Nucleus accumbens (tissue), 56 donors: Measurements from ENCODE around the gene OR10K1.
A peak's percentile ranks its signal among the peaks of the same experiment; 100 is the strongest.
"Not testable (repeated sequence)": the region's sequence is repeated elsewhere in the genome, so short reads cannot be mapped to it uniquely, and the experiment has no call there.

Source experiments
- DNase-seq, 56 donors: peaks; one replicate each; lab custom pipeline; 2025; lab: John Stamatoyannopoulos, UW

The OR10K1 gene, protein sequence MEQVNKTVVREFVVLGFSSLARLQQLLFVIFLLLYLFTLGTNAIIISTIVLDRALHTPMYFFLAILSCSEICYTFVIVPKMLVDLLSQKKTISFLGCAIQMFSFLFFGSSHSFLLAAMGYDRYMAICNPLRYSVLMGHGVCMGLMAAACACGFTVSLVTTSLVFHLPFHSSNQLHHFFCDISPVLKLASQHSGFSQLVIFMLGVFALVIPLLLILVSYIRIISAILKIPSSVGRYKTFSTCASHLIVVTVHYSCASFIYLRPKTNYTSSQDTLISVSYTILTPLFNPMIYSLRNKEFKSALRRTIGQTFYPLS

GRCh38 chr1:158461534-158461933 is at the start of gene OR10K1:
OR10K1 (plus strand) TSS chr1:158461834; CDS start chr1:158465562, 3,728 bp downstream.
- DNase-seq, result no peak

DNA sequence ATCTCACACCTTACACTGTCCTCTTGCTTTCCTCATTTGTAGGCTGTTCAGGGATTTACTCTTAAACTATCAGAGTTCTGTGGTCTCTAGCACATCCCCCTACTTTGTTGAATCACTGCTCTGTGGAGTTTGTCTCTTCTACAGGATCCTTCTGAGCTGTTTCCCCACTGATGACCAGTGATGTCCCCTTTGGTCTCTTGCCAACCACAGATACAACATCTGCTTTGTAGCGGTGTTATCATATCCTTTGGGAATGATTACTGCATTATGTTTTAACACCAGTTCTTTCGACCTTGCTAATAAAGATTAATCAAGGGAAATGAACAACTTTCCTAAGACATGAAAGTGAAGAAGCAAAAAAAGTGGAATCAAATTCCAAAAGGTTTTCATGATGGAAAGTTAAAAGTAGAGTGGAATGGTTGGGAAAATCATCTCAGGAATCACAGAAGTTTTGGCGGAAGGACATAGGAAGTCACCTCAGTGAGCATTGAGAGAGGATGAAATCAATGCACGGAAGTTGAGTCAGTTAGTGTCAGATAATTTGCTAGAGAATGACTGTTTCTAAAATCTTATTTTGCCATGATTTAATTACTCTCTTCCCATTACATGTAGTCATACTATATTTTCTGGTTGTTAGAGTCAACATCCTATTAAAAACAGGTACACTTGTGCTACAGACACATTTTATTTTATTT is 46.8 kb upstream of the OR10K1 start:
- no peak for DNase-seq

- DNase-seq, result no peak
Measured at GRCh38 chr1:158417586-158417985, 44.0 kb upstream of the OR10K1 start.

- DNase-seq, result no peak
Measured at GRCh38 chr1:158422212-158422611, 39.4 kb upstream of the OR10K1 start.

- no peak for DNase-seq
Measured at GRCh38 chr1:158425027-158425426, 36.6 kb upstream of the OR10K1 start.

DNA sequence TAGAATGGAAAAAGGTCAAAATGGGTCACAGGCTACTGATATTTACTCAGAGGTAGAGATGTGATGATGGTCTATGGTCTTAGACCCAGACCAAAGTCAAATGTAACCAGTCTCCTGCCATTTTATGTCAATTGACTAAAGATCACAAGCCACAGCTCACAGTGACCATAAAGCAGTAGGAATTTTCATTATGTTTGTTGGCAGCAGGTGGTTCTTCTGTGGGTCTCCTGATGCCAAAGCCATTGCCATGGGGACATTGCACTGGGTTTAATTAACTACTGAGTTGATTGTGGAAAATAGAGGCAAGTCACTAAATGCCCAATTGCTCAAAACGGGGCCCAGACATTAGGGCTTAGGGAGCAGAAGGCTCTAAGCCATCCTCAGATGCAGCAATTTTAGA is 35.5 kb upstream of the OR10K1 start, which contains the start of gene OR10K2:
Gene OR10K2, minus strand, starts transcription at position 101 of the 400 bp plus-strand sequence. CDS start 5,371 bp downstream, outside the sequence.
- DNase-seq, result no peak

DNA sequence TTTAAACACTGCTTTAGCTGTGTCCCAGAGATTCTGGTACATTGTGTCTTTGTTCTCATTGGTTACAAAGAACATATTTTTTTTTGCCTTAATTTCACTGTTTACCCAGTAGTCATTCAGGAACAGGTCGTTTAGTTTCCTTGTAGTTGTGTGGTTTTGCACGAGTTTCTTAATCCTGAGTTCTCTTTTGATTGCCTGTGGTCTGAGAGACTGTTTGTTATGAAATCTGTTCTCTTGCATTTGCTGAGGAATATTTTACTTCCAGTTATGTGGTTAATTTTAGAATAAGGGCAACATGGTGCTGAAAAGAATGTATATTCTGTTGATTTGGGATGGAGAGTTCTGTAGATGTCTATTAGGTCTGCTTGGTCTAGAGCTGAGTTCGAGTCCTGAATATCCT is 31.5 kb upstream of the OR10K1 start:
- DNase-seq, result not testable (repeated sequence)

DNA sequence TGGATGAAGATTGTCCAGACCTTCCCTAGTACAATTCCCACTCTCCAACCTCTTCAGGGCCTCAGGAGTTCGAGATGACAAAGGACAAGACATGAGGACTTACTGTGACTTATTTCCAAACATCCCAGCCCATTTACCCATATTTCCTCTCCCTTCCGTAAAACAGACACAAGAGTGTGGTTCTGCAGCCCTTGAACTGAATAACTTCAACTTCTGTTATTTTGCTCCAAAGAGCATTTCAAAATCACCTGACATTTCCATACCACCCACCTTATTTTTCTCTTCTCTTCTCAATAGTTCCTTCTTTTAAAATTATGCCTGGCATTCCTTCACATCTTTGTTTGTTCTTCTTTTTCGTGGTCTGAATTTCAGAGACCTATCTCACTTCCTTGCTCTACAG is 26.9 kb upstream of the OR10K1 start:
- DNase-seq, result no peak

DNA sequence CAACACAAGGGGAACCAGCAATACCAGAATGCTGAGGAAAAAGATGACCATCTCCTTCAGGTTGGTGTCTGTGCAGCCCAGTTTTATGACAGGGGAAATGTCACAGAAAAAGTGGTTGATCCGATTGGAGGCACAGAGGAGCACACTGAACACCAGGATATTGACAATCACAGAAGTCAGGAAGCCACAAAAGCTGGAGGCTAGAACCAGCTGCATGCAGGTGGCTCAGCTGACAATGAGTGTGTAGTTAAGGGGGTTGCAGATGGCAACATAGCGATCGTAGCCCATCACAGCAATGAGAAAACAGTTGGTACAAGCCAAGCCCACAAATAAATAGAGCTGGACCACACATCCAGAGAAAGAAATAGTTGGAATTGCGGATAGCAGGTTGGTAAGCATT is 16.3 kb upstream of the OR10K1 start:
- DNase-seq, result no peak

DNA sequence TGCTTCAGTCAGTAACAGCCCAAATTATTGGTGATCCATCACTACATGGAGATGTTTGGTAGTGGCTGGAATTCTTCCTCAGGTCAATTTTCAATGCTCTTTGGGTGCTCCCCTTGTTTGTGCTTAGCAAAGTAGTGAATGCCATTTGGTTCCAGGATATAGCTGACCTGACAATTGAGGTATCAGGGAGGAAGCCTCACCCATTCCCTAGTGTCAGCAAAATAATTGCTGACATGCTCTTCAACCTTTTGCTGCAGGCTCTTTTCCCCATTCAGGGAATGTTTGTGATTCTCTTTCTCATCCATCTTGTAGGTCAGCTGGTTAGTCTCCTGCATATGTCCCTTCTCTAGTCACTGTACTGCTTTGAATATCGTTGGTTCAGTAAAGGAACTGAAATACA is 7.1 kb upstream of the OR10K1 start:
- DNase-seq, result no peak

DNA sequence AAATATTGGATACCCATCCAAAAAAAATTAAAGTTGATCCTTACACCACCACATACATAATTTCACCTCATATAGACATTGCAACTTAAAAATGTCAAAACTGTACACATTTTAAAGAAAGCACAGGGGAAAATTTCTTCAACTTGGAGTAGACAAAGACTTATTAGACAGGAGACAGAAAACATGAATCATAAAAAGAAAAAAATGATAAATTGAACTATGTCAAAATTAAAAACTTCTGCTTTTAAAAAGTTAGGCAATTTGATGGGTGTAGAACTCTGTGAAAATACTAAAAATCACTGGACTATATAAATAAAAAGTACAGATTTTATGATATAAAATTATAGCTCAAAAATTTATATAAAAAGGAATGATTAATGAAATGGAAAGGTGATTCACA is 4.4 kb upstream of the OR10K1 start:
- no peak for DNase-seq

DNA sequence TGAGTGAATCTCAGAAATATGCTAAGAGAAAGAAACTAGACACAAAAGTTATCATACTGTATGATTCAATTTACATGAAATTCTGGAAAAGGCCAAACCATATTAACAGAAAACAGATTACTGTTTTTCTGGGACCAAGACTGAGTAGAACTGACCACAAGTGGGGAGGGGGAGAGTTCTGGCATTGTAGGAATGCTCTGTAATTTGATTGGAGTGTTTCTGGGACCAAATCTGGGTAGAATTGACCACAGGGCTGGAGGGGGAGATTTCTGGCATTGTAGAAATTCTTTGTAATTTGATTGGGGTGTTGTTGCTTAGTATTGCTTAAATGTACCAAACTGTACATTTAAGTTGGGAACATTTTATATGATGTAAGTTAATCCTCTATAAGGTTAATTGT is 3.4 kb upstream of the OR10K1 start:
- DNase-seq, result no peak

GRCh38 chr1:158471920-158472319 is 10.3 kb downstream of the OR10K1 start, which contains the start of gene OR10R2:
OR10R2 (plus strand) TSS chr1:158472220; CDS start chr1:158472326, 106 bp downstream.
- DNase-seq, result no peak

- no peak for DNase-seq
Measured at GRCh38 chr1:158485455-158485854, 23.8 kb downstream of the OR10K1 start.

DNA sequence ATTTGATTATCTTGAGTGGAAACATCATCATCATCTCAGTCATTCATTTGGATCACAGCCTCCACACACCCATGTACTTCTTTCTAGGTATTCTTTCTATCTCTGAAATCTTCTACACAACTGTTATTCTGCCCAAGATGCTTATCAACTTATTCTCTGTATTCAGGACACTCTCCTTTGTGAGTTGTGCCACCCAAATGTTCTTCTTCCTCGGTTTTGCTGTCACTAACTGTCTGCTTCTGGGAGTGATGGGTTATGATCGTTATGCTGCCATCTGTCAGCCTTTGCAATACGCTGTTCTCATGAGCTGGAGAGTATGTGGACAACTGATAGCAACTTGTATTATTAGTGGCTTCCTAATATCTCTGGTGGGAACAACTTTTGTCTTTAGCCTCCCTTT is 29.7 kb downstream of the OR10K1 start:
- no peak for DNase-seq

DNA sequence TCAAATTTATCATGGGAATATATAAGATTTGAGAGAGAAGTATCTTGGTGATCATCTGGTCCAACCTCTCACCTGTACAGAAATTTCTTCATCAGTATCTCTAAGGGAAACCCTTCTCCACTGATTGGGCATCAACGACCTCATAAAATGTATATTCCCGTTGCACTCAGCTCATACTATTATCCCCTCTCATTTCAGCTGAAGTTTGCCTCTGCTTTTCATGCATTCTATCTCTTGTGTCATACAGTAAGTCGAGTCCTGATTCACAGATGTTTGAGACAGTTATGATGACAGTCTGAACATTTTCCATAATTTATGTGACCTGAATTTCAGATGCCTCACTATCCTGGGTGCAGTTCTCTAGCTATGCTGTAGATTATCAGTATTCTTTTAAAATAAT is 31.4 kb downstream of the OR10K1 start:
- DNase-seq, result no peak

GRCh38 chr1:158494796-158495195 is 33.2 kb downstream of the OR10K1 start:
- no peak for DNase-seq

DNA sequence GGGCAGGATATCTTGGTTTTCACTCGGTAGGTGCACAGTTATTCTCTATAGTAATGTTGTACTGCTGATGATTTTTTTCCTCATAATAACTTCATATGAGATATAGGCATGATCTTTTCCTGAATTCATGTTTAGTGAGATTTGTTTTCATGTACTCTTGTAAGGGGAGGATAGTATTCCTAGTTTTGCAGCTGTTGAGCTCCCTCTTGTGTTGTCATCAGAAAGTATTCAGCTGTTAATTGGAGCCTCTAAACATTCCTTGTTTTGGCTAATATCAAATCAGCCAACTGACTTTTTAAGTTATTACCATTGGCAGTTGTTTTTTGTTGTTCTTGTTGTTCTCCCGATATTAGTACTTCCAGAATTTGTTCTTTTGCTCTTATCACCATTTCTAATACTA is 34.7 kb downstream of the OR10K1 start:
- DNase-seq, result no peak

GRCh38 chr1:158506369-158506987 is 44.8 kb downstream of the OR10K1 start:
- DNase-seq, result peak in 2 of 56 donors; percentile 1 to 2

GRCh38 chr1:158507511-158507910 is 45.9 kb downstream of the OR10K1 start:
- no peak for DNase-seq

DNA sequence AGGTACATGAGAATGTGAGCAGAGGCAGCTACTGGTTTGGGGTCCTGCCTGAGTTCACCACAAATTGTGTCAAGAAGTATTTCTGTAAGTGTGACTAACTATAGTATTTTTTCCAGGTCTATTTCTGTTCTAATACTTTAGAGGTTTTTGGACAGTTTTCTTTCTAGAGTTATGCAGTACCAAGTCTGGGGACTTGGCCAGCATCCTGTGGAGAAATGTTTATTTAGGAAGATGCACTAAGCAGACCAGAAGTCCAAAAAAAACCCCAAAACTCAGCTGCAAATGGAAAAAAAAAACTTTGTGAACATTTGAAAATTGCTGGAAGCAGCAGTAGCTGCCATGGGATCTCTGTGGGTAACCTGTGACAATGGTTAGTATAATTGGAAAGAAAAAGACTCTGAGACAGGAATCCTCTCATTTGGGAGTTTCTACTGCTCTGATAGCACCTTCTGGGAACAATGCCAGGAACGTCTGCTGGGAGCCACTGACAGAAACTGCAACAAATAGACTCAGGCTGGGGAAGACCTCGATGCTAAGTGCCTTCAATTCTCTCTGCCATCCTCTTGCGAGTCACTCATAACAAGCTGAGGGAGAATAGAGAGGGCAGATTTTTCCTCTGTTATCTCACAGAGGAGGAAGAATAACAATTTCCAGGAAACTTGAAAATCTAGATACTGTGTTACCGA is 48.0 kb downstream of the OR10K1 start:
- DNase-seq, result no peak
